ENCODE data around the gene TFEB. TPM values are rescaled to one million over a fixed set of nuclear protein-coding genes. Genes with fewer than 3 reads are reported as not detected.

TFEB gene
- total and polyA plus RNA-seq, 10 donors = 55.9 to 150 (median 76.9) TPM

- Histone ChIP-seq H3K4me3 (peak overlapping the region; percentile 39 to 93 (median 81)), H3K27me3 (replicated peaks in 1 of 7) (peaks cover 0 to 7% (median 0%) of the 10 kb centered on the region in 7 donors), H3K27ac (peak overlapping the region in 6 of 8 donors; percentile 44 to 95 (median 76)), H3K36me3 (peaks cover 0 to 40% (median 21%) of the 10 kb centered on the region in 6 donors), H3K9me3 (no peaks in the 10 kb centered on the region), H3K4me1 (peaks cover 7 to 81% (median 45%) of the 10 kb centered on the region in 6 donors)
- DNase-seq = no peak
- WGBS, 5 donors = 3 to 9% (median 5%) methylated on average over 12 to 16 of the region's 16 CpGs
- intact Hi-C loops (cut with DNase I; ENCODE audit: low total_unique reads) = loop anchor here (10.0 kb wide), 1 partner anchor 175 kb away; no protein-coding TSS in a partner anchor
- no peak for TF ChIP-seq POLR2A (IDR thresholded peaks at IDR 0.05)
- TF ChIP-seq POLR2AphosphoS5 (IDR thresholded peaks at IDR 0.05) = no peak
- no peak for TF ChIP-seq CTCF (IDR thresholded peaks at IDR 0.05 in 8 of 11, conservative IDR thresholded peaks at IDR 0.05 in 3 of 11)
Measured at GRCh38 chr6:41779336-41779735, 43.9 kb upstream of the TFEB start.

- Histone ChIP-seq H3K27me3 (replicated peaks in 1 of 7) (peaks cover 0 to 7% (median 0%) of the 10 kb centered on the region in 7 donors), H3K27ac (peak overlapping the region in 2 of 8 donors; percentile 84 to 95), H3K36me3 (peaks cover 0 to 42% (median 25%) of the 10 kb centered on the region in 6 donors), H3K9me3 (no peaks in the 10 kb centered on the region), H3K4me1 (peaks cover 6 to 77% (median 41%) of the 10 kb centered on the region in 6 donors), H3K4me3 (peak overlapping the region in 6 of 8 donors; percentile 80 to 93 (median 82))
- intact Hi-C loops (cut with DNase I; ENCODE audit: low total_unique reads) = loop anchor here (10.0 kb wide), 1 partner anchor 174 kb away; no protein-coding TSS in a partner anchor
- whole genome bisulfite sequencing, 5 donors = 54 to 65% (median 56%) methylated on average over 6 of the region's 6 CpGs
- no peak for DNase-seq
- TF ChIP-seq CTCF (IDR thresholded peaks at IDR 0.05 in 8 of 11, conservative IDR thresholded peaks at IDR 0.05 in 3 of 11) (no peak), POLR2A (IDR thresholded peaks at IDR 0.05) (no peak), POLR2AphosphoS5 (IDR thresholded peaks at IDR 0.05) (no peak)
Measured at GRCh38 chr6:41778895-41779294, 43.5 kb upstream of the TFEB start.

- DNase-seq = no peak
- Histone ChIP-seq H3K27ac (peak overlapping the region in 3 of 8 donors; percentile 19 to 56 (median 51)), H3K9me3 (no peaks in the 10 kb centered on the region), H3K27me3 (replicated peaks in 1 of 7) (peaks cover 0 to 7% (median 0%) of the 10 kb centered on the region in 7 donors), H3K36me3 (peaks cover 0 to 47% (median 33%) of the 10 kb centered on the region in 6 donors), H3K4me1 (peaks cover 6 to 65% (median 37%) of the 10 kb centered on the region in 6 donors), H3K4me3 (no peak overlapping the region)
- TF ChIP-seq CTCF (IDR thresholded peaks at IDR 0.05 in 8 of 11, conservative IDR thresholded peaks at IDR 0.05 in 3 of 11) (no peak), POLR2A (IDR thresholded peaks at IDR 0.05) (no peak), POLR2AphosphoS5 (IDR thresholded peaks at IDR 0.05) (no peak)
- WGBS, 5 donors = 75 to 87% (median 83%) methylated on average over 5 of the region's 5 CpGs
- intact Hi-C loops (cut with DNase I; ENCODE audit: low total_unique reads) = loop anchor here (10.0 kb wide), 1 partner anchor 173 kb away; no protein-coding TSS in a partner anchor
Measured at GRCh38 chr6:41777551-41778285, 42.3 kb upstream of the TFEB start.

- intact Hi-C loops (cut with DNase I; ENCODE audit: low total_unique reads) = loop anchor here (10.0 kb wide), 1 partner anchor 171 kb away; no protein-coding TSS in a partner anchor
- TF ChIP-seq CTCF (IDR thresholded peaks at IDR 0.05 in 8 of 11, conservative IDR thresholded peaks at IDR 0.05 in 3 of 11) = no peak
- TF ChIP-seq POLR2A (IDR thresholded peaks at IDR 0.05) = no peak
- TF ChIP-seq POLR2AphosphoS5 (IDR thresholded peaks at IDR 0.05) = no peak
- Histone ChIP-seq H3K27ac (no peak overlapping the region), H3K4me3 (no peak overlapping the region), H3K9me3 (no peaks in the 10 kb centered on the region), H3K4me1 (peaks cover 6 to 47% (median 24%) of the 10 kb centered on the region in 6 donors), H3K27me3 (replicated peaks in 1 of 7) (no peaks in the 10 kb centered on the region), H3K36me3 (peaks cover 0 to 70% (median 54%) of the 10 kb centered on the region in 6 donors)
- 88 to 95% (median 92%) methylated on average over 13 of the region's 13 CpGs for WGBS, 5 donors
- DNase-seq = peak; percentile 72
Measured at GRCh38 chr6:41775293-41775882, 40.0 kb upstream of the TFEB start.

All from spleen (tissue), 11 donors.